T-cell (primary cell): ENCODE results near the gene SAMD11. TPM values are rescaled to one million over a fixed set of nuclear protein-coding genes. Genes with fewer than 3 reads are reported as not detected.

Experiments used
- ATAC-seq, 4 experiments: fragments of 200-7000 bp in 3 of 4; fragments of 150-1000 bp in 1 of 4; cut with Tn5 transposase; replicated peaks in 1 of 4; 1 replicate in 3 of 4; 2 replicates in 1 of 4; pipeline ENCODE4 v1.10.0; 2021; ENCODE audit warnings: moderate library complexity in 3 of 4, mild to moderate bottlenecking in 2 of 4, moderate number of reproducible peaks in 1 of 4
- CTCF ChIA-PET, 2 donors: fragments of 300-600 bp; sonication (Branson Sonifier 250); formaldehyde crosslinking; loops; one replicate each; lab custom pipeline; 2022; ENCODE audit warnings: antibody characterized with exemption in 2 of 2; lab: Charles Lee
- POLR2A ChIA-PET, 2 donors: fragments of 300-600 bp; sonication (Branson Sonifier 250); formaldehyde crosslinking; loops; one replicate each; lab custom pipeline; 2022; ENCODE audit warnings: antibody characterized with exemption in 2 of 2; lab: Charles Lee
- DNase-seq, 35 experiments: peaks; one replicate each; pipeline versions ENCODE4 v3.0.0 to v3.0.0-alpha.2; 2013 to 2023
- H3K27ac ChIP-seq: one replicate; pipeline ENCODE4 v1.5.1; 2013; ENCODE audit warnings: low read length
- H3K27me3 ChIP-seq, 2 experiments: replicated peaks in 1 of 2; 1 replicate in 1 of 2; 2 replicates in 1 of 2; pipeline versions ENCODE4 v1.6.1 to v1.7.0; 2013; ENCODE audit warnings: low read length in 1 of 2, mixed read lengths in 1 of 2; ENCODE audit not compliant: control insufficient read depth in 2 of 2, insufficient read depth in 2 of 2; ENCODE audit errors: extremely low read depth in 1 of 2
- H3K36me3 ChIP-seq, 2 donors: 1 replicate in 1 of 2; 2 replicates in 1 of 2; pipeline versions ENCODE4 v1.6.1 to v1.7.0; 2013; ENCODE audit warnings: low read length in 1 of 2; ENCODE audit not compliant: control insufficient read depth in 2 of 2, insufficient read depth in 1 of 2; ENCODE audit errors: extremely low read depth in 1 of 2
- H3K4me1 ChIP-seq, 2 experiments: 1 replicate in 1 of 2; 2 replicates in 1 of 2; pipeline versions ENCODE4 v1.6.1 to v1.7.0; 2013; ENCODE audit warnings: low read length in 2 of 2, mixed read lengths in 1 of 2; ENCODE audit not compliant: insufficient read depth in 2 of 2, control insufficient read depth in 1 of 2; ENCODE audit errors: extremely low read depth in 1 of 2
- H3K4me3 ChIP-seq, 2 donors: 1 replicate in 1 of 2; 2 replicates in 1 of 2; pipeline versions ENCODE4 v1.5.1 to v1.7.0; 2013; ENCODE audit warnings: mild to moderate bottlenecking in 2 of 2, low read length in 1 of 2, moderate library complexity in 1 of 2; ENCODE audit not compliant: control insufficient read depth in 1 of 2; ENCODE audit errors: extremely low read depth in 1 of 2
- H3K9me3 ChIP-seq: 2 replicates; pipeline ENCODE4 v1.7.0; 2013
- H3K27ac Mint-ChIP-seq, 2 donors: one replicate each; pipeline ENCODE4 v1.8.0; 2020 to 2021; ENCODE audit warnings: mild to moderate bottlenecking in 2 of 2, mixed read lengths in 2 of 2
- H3K27me3 Mint-ChIP-seq, 2 donors: one replicate each; pipeline ENCODE4 v1.8.0; 2021 to 2022; ENCODE audit warnings: mixed read lengths in 2 of 2
- H3K36me3 Mint-ChIP-seq: one replicate; pipeline ENCODE4 v1.8.0; 2021; ENCODE audit warnings: mixed read lengths
- H3K4me1 Mint-ChIP-seq, 3 donors: one replicate each; pipeline ENCODE4 v1.8.0; 2020 to 2022; ENCODE audit warnings: mixed read lengths in 3 of 3, mild to moderate bottlenecking in 1 of 3
- H3K4me3 Mint-ChIP-seq, 3 donors: one replicate each; pipeline ENCODE4 v1.8.0; 2020 to 2022; ENCODE audit warnings: mild to moderate bottlenecking in 3 of 3, mixed read lengths in 3 of 3, moderate library complexity in 3 of 3
- H3K9me3 Mint-ChIP-seq, 3 donors: one replicate each; pipeline ENCODE4 v1.8.0; 2020 to 2022; ENCODE audit warnings: mixed read lengths in 3 of 3
- WGBS: methylation state at CpG from one replicate; pipeline ENCODE4 v1.1.5; 2013; ENCODE audit warnings: missing lambda C conversion rate; ENCODE audit not compliant: insufficient coverage; 5-methylcytosine and 5-hydroxymethylcytosine counted together
- total RNA-seq, 35 experiments: library from RNA in 6 of 35; stranded (reverse) in 6 of 35; fragments of 120-200 nt in 1 of 35; gene quantifications; one replicate each; pipeline versions ENCODE4 v1.2.1 to v1.2.4 and lab custom pipeline; 2013 to 2026

The SAMD11 gene
- total RNA-seq, 5 donors from 2014 or later (not counting 1 experiment from before 2014, with no cell fraction given), result 0.32 to 0.70 (median 0.53) TPM; not detected in 2

DNA sequence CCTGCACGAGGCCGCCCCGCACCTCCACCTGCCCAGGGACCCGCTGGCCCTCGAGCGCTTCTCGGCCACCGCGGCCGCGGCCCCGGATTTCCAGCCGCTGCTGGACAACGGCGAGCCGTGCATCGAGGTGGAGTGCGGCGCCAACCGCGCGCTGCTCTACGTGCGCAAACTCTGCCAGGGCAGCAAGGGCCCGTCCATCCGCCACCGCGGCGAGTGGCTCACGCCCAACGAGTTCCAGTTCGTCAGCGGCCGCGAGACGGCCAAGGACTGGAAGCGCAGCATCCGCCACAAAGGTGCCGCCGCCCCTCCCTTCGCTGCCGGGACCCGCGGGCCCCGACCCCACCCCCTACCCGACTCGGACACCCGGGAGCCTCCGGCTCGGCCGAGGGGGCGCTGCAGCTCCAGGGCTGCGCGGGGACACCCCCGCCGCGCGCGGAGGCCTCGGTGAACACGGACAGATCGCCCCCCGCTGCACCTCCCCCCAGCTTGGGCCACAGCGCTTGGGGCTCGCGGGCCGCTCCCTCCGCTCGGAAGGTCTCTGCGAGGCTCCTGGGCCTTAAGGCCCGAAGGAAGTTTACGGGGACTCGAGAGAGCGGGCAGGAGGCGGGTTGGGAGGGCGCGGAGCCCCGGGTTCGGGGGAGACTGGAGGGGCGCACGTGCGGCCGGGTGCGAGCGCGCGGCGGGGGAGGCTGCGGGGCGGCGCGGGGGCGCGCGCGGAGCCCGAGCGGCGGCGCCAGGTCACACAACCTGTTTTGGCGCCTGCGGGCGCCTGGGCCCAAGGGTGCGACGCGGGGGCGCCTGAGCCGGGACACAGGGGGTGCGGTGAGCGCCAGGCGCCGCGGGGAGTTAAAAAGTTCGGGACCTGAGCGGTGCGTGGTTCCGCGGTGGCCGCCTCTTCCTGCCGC is 1.2 kb downstream of the SAMD11 start:
- Histone ChIP-seq H3K9me3 (no peaks in the 10 kb centered on the region), H3K4me1 (peaks cover 7 to 44% of the 10 kb centered on the region in 2 experiments), H3K4me3 (peak overlapping the region in 1 of 2 donors; percentile 72), H3K27ac (no peak overlapping the region), H3K27me3 (peaks cover 6 to 80% of the 10 kb centered on the region in 2 experiments), H3K36me3 (no peaks in the 10 kb centered on the region)
- Mint-ChIP-seq H3K36me3 (no peaks in the 10 kb centered on the region), H3K4me3 (peak overlapping the region; percentile 28 to 45 (median 31)), H3K27ac (no peak overlapping the region), H3K4me1 (peaks cover 15 to 30% (median 19%) of the 10 kb centered on the region in 3 donors), H3K9me3 (no peaks in the 10 kb centered on the region), H3K27me3 (peaks cover 22 to 58% of the 10 kb centered on the region in 2 donors)
- 1% methylated on average over 118 of the region's 120 CpGs for WGBS
- DNase-seq, result no peak
- ChIA-PET POLR2A (no interaction called here), CTCF (no interaction called here)
- peak in 2 of 4 experiments; percentile 5 to 15 for ATAC-seq

DNA sequence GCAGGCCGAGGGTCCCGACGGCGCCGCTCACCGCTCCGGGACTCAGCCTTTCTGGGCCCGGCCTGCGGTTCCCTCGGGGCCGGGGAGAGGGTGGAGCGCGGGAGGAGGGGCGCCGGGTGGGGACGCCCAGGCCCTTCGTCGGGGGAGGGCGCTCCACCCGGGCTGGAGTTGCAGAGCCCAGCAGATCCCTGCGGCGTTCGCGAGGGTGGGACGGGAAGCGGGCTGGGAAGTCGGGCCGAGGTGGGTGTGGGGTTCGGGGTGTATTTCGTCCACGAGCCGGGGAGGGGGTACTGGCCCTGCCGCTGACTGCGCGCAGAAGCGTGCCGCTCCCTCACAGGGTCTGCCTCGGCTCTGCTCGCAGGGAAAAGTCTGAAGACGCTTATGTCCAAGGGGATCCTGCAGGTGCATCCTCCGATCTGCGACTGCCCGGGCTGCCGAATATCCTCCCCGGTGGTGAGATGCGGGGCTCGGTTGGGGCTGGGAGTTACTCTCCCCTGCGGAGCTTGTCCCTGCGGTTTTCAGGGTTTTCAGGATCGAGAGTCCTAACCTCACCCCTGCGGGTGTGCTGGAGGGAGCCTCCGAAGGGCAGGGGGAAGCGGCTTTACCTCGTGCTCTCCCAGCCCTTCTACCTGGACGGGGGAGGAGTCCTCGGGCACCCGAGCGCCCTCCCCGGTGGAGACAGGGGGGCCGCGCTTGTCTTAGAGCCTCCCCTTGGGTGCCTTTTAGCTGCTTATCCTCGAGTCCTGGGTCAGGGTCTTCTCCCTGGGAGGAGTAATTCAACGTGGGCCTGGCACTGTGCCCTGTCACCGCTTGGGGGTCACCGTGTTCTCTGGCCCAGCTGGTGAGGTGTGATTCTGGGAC is 2.1 kb downstream of the SAMD11 start:
- CTCF ChIA-PET, result no interaction called here
- DNase-seq (no peak), ATAC-seq (peak in 2 of 4 experiments; percentile 7 to 25)
- peaks cover 18 to 49% of the 10 kb centered on the region in 2 donors for H3K27me3 Mint-ChIP-seq
- POLR2A ChIA-PET, result no interaction called here
- no peaks in the 10 kb centered on the region for H3K9me3 Mint-ChIP-seq
- H3K27ac Mint-ChIP-seq, result no peak overlapping the region
- H3K9me3 ChIP-seq, result no peaks in the 10 kb centered on the region
- peaks cover 7 to 36% of the 10 kb centered on the region in 2 experiments for H3K4me1 ChIP-seq
- H3K36me3 ChIP-seq, result no peaks in the 10 kb centered on the region
- H3K27me3 ChIP-seq, result peaks cover 6 to 71% of the 10 kb centered on the region in 2 experiments
- H3K27ac ChIP-seq, result no peak overlapping the region
- WGBS, result 10% methylated on average over 42 of the region's 65 CpGs
- peaks cover 7 to 24% (median 13%) of the 10 kb centered on the region in 3 donors for H3K4me1 Mint-ChIP-seq
- H3K4me3 ChIP-seq, result peak overlapping the region in 1 of 2 donors; percentile 32
- H3K4me3 Mint-ChIP-seq, result peak overlapping the region; percentile 47 to 70 (median 58)
- no peaks in the 10 kb centered on the region for H3K36me3 Mint-ChIP-seq

GRCh38 chr1:927234-927633 is 3.5 kb downstream of the SAMD11 start:
- no peak for DNase-seq
- Mint-ChIP-seq H3K9me3 (no peaks in the 10 kb centered on the region), H3K36me3 (no peaks in the 10 kb centered on the region), H3K27ac (no peak overlapping the region), H3K4me1 (peaks cover 5 to 17% (median 13%) of the 10 kb centered on the region in 3 donors), H3K27me3 (peaks cover 13 to 45% of the 10 kb centered on the region in 2 donors), H3K4me3 (no peak overlapping the region)
- Histone ChIP-seq H3K9me3 (no peaks in the 10 kb centered on the region), H3K36me3 (no peaks in the 10 kb centered on the region), H3K4me3 (no peak overlapping the region), H3K4me1 (peaks cover 7 to 28% of the 10 kb centered on the region in 2 experiments), H3K27ac (no peak overlapping the region), H3K27me3 (peaks cover 6 to 67% of the 10 kb centered on the region in 2 experiments)
- WGBS, result 57% methylated on average over 5 of the region's 9 CpGs
- ChIA-PET CTCF (no interaction called here), POLR2A (no interaction called here)
- ATAC-seq, result no peak

- Mint-ChIP-seq H3K4me3 (no peak overlapping the region), H3K27me3 (peaks cover 12 to 39% of the 10 kb centered on the region in 2 donors), H3K9me3 (no peaks in the 10 kb centered on the region), H3K36me3 (no peaks in the 10 kb centered on the region), H3K27ac (no peak overlapping the region), H3K4me1 (peaks cover 5 to 14% (median 13%) of the 10 kb centered on the region in 3 donors)
- peaks cover 7 to 23% of the 10 kb centered on the region in 2 experiments for H3K4me1 ChIP-seq
- H3K27ac ChIP-seq, result no peak overlapping the region
- POLR2A ChIA-PET, result no interaction called here
- DNase-seq (no peak), ATAC-seq (no peak)
- no peaks in the 10 kb centered on the region for H3K9me3 ChIP-seq
- CTCF ChIA-PET, result no interaction called here
- WGBS, result 78% methylated on average over 6 of the region's 10 CpGs
- no peak overlapping the region for H3K4me3 ChIP-seq
- H3K27me3 ChIP-seq, result peaks cover 6 to 67% of the 10 kb centered on the region in 2 experiments
- H3K36me3 ChIP-seq, result no peaks in the 10 kb centered on the region
These were observed 4.0 kb downstream of the SAMD11 start for GRCh38 chr1:927748-928147.

GRCh38 chr1:928825-929661 is 5.3 kb downstream of the SAMD11 start:
- POLR2A ChIA-PET, result no interaction called here

More at GRCh38 chr1:928825-929661, 5.3 kb downstream of the SAMD11 start:
- H3K27me3 Mint-ChIP-seq, result peaks cover 12 to 40% of the 10 kb centered on the region in 2 donors
- no peak for DNase-seq
- no peak for ATAC-seq
- peaks cover 4 to 70% of the 10 kb centered on the region in 2 experiments for H3K27me3 ChIP-seq
- H3K4me3 ChIP-seq, result no peak overlapping the region
- no peaks in the 10 kb centered on the region for H3K36me3 ChIP-seq
- H3K4me1 ChIP-seq, result peaks cover 0 to 14% of the 10 kb centered on the region in 2 experiments
- CTCF ChIA-PET, result interaction anchor here in 1 of 2 donors (0.5 kb wide), 1 partner anchor 25 kb away, joined by 3 read pairs; no protein-coding TSS in a partner anchor
- peaks cover 5 to 8% (median 7%) of the 10 kb centered on the region in 3 donors for H3K4me1 Mint-ChIP-seq
- H3K4me3 Mint-ChIP-seq, result no peak overlapping the region
- H3K36me3 Mint-ChIP-seq, result no peaks in the 10 kb centered on the region
- no peak overlapping the region for H3K27ac ChIP-seq
- H3K9me3 Mint-ChIP-seq, result no peaks in the 10 kb centered on the region
- 87% methylated on average over 32 of the region's 40 CpGs for WGBS
- no peak overlapping the region for H3K27ac Mint-ChIP-seq
- H3K9me3 ChIP-seq, result no peaks in the 10 kb centered on the region
